Activated T-cell treated with anti-CD3 and anti-CD28 coated beads for 1 hour (primary cell): ENCODE results near the gene HTT-AS.
"Not testable (repeated sequence)": the region's sequence is repeated elsewhere in the genome, so short reads cannot be mapped to it uniquely, and the experiment has no call there.

Experiments used
- DNase-seq: peaks from one replicate; pipeline ENCODE4 v3.0.0-alpha.2; 2020; ENCODE audit warnings: low read depth

Gene HTT-AS

GRCh38 chr4:3051141-3051897, 23.0 kb downstream of the HTT-AS start:
- DNase-seq: not testable (repeated sequence)

- peak; percentile 52 for DNase-seq
Measured at GRCh38 chr4:3047464-3048286, 26.7 kb downstream of the HTT-AS start.

- DNase-seq: no peak
Measured at GRCh38 chr4:3046623-3047022, 27.7 kb downstream of the HTT-AS start.

GRCh38 chr4:3046162-3046561, 28.2 kb downstream of the HTT-AS start:
- no peak for DNase-seq

GRCh38 chr4:3044870-3045819, 29.2 kb downstream of the HTT-AS start:
- peak; percentile 43 for DNase-seq

GRCh38 chr4:3043282-3044020, 30.9 kb downstream of the HTT-AS start:
- DNase-seq: no peak

- DNase-seq: no peak
Measured at GRCh38 chr4:3042226-3042625, 32.1 kb downstream of the HTT-AS start.

- DNase-seq: peak; percentile 22
Measured at GRCh38 chr4:3041192-3042142, 32.9 kb downstream of the HTT-AS start.

GRCh38 chr4:3040452-3041191, 33.7 kb downstream of the HTT-AS start:
- DNase-seq: no peak

GRCh38 chr4:3039706-3040366, 34.5 kb downstream of the HTT-AS start:
- DNase-seq: no peak

GRCh38 chr4:3037957-3038461, 36.3 kb downstream of the HTT-AS start:
- no peak for DNase-seq

- no peak for DNase-seq
Measured at GRCh38 chr4:3036131-3036952, 38.0 kb downstream of the HTT-AS start.

- no peak for DNase-seq
Measured at GRCh38 chr4:3035674-3036073, 38.7 kb downstream of the HTT-AS start.

- DNase-seq: no peak
Measured at GRCh38 chr4:3035249-3035648, 39.1 kb downstream of the HTT-AS start.

- DNase-seq: no peak
Measured at GRCh38 chr4:3034231-3034630, 40.1 kb downstream of the HTT-AS start.

GRCh38 chr4:3031357-3032082, 42.8 kb downstream of the HTT-AS start:
- no peak for DNase-seq
